OCI-LY7 (cell line): ENCODE data around the gene DGKE. TPM values are rescaled to one million over a fixed set of nuclear protein-coding genes. Genes with fewer than 3 reads are reported as not detected.
A peak's percentile ranks its signal among the peaks of the same experiment; 100 is the strongest.

Experiments used
- BruUV-seq: library from RNA; stranded (reverse); fragments of 400-500 nt; replicated peaks from 2 replicates; lab custom pipeline; 2021; lab: Mats Ljungman, UMichigan
- CTCF ChIA-PET: fragments of 300-600 bp; sonication (Branson Sonifier 250); formaldehyde crosslinking; loops from one replicate; lab custom pipeline; 2022; ENCODE audit warnings: antibody characterized with exemption; ENCODE audit not compliant: unreplicated experiment; lab: Charles Lee
- POLR2A ChIA-PET: fragments of 300-600 bp; sonication (Branson Sonifier 250); formaldehyde crosslinking; loops from one replicate; lab custom pipeline; 2022; ENCODE audit warnings: antibody characterized with exemption; lab: Charles Lee
- DNase-seq: peaks from one replicate; pipeline ENCODE4 v3.0.0-alpha.2; 2015; ENCODE audit warnings: low spot score
- H2AFZ ChIP-seq: fragments of 200-600 bp; sonication (generic), shearing (Covaris generic); 2 replicates; pipeline ENCODE4 v1.6.1; 2014; ENCODE audit warnings: mild to moderate bottlenecking, antibody characterized with exemption, low read length, moderate library complexity
- H3K27ac ChIP-seq: fragments of 200-600 bp; sonication (generic); 2 replicates; pipeline ENCODE4 v1.5.1; 2014; ENCODE audit warnings: mixed run types, low read depth, mild to moderate bottlenecking, moderate library complexity, low read length, inconsistent platforms; ENCODE audit not compliant: poor library complexity, severe bottlenecking
- H3K36me3 ChIP-seq: fragments of 200-600 bp; sonication (generic); 2 replicates; pipeline ENCODE4 v1.6.1; 2014; ENCODE audit warnings: mild to moderate bottlenecking, antibody characterized with exemption, low read length, moderate library complexity, mixed read lengths; ENCODE audit not compliant: insufficient read depth
- H3K4me1 ChIP-seq: fragments of 200-600 bp; sonication (generic); 2 replicates; pipeline ENCODE4 v1.5.1; 2014; ENCODE audit warnings: mild to moderate bottlenecking, low read length; ENCODE audit not compliant: insufficient read depth, poor library complexity, severe bottlenecking
- H3K4me2 ChIP-seq: fragments of 200-600 bp; sonication (generic); 2 replicates; pipeline ENCODE4 v1.6.1; 2014; ENCODE audit warnings: mild to moderate bottlenecking, low read length
- H3K4me3 ChIP-seq: fragments of 200-600 bp; sonication (generic); 2 replicates; pipeline ENCODE4 v1.5.1; 2014; ENCODE audit warnings: mild to moderate bottlenecking, low read depth, low read length; ENCODE audit not compliant: poor library complexity, severe bottlenecking
- H3K79me2 ChIP-seq: fragments of 200-600 bp; sonication (generic); 2 replicates; pipeline ENCODE4 v1.6.1; 2016; ENCODE audit warnings: low read depth, mild to moderate bottlenecking, low read length, moderate library complexity, mixed read lengths; ENCODE audit not compliant: insufficient read depth
- H3K9me2 ChIP-seq: fragments of 200-600 bp; sonication (generic); 2 replicates; pipeline ENCODE4 v1.6.1; 2016; ENCODE audit warnings: mild to moderate bottlenecking, low read length, mixed read lengths; ENCODE audit not compliant: insufficient read depth
- H3K9me3 ChIP-seq: fragments of 200-600 bp; sonication (generic); 2 replicates; pipeline ENCODE4 v1.6.1; 2014; ENCODE audit warnings: mild to moderate bottlenecking, mixed run types, low read length, mixed read lengths
- H4K20me1 ChIP-seq: fragments of 200-600 bp; sonication (generic); 2 replicates; pipeline ENCODE4 v1.6.1; 2014; ENCODE audit warnings: mild to moderate bottlenecking, antibody characterized with exemption, low read length, moderate library complexity, mixed read lengths; ENCODE audit not compliant: insufficient read depth
- EZH2phosphoT487 ChIP-seq: fragments of 200-600 bp; sonication (generic); IDR thresholded peaks from 2 replicates; pipeline ENCODE4 v1.6.1; 2018; ENCODE audit warnings: low read depth, borderline replicate concordance, mild to moderate bottlenecking, mixed run types, antibody characterized with exemption, low read length, moderate library complexity, mixed read lengths
- intact Hi-C: fragments of 100-400 bp; cut with micrococcal nuclease; formaldehyde crosslinking; loops from one replicate; pipeline ENCODE4 v1.10.0; 2022; ENCODE audit not compliant: unreplicated experiment
- total RNA-seq, 2 experiments: library from RNA; depleted of rRNA in 1 of 2; stranded (reverse); fragments of >200 nt in 1 of 2; shearing (Covaris generic) in 1 of 2; gene quantifications; 2 replicates each; pipeline ENCODE4 v1.2.3, GENCODE V29; 2014 to 2022
- TF ChIP-seq, protein P1 (sequence below): fragments of 200-600 bp; sonication (generic); conservative IDR thresholded peaks from 2 replicates; pipeline ENCODE4 v1.5.1; 2014; ENCODE audit warnings: mild to moderate bottlenecking, antibody characterized with exemption, low read length, moderate library complexity, mixed read lengths

Gene DGKE
- total RNA-seq, 2 experiments from 2014 or later: 8.6 to 21.4 TPM

DNA sequence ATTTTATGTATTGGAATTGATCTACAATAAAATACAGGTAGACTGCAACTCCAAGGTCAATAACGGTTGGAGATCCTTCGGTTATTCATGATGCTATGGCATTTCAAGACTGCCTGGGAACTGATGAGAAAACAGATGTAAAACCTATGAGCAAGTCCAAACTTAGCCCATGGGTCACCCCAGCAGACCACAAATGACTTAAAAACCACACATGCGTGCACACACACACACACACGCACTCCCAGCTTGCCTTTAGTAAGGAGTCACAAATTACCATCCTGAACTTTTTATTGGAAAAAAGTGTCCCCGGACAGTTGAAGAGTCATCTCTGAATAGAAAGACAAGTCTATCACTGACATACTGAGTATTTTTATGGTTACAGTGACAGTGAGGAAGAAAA lies 53.2 kb downstream of the DGKE start:
- TF ChIP-seq, protein P1, sequence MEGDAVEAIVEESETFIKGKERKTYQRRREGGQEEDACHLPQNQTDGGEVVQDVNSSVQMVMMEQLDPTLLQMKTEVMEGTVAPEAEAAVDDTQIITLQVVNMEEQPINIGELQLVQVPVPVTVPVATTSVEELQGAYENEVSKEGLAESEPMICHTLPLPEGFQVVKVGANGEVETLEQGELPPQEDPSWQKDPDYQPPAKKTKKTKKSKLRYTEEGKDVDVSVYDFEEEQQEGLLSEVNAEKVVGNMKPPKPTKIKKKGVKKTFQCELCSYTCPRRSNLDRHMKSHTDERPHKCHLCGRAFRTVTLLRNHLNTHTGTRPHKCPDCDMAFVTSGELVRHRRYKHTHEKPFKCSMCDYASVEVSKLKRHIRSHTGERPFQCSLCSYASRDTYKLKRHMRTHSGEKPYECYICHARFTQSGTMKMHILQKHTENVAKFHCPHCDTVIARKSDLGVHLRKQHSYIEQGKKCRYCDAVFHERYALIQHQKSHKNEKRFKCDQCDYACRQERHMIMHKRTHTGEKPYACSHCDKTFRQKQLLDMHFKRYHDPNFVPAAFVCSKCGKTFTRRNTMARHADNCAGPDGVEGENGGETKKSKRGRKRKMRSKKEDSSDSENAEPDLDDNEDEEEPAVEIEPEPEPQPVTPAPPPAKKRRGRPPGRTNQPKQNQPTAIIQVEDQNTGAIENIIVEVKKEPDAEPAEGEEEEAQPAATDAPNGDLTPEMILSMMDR: no peak
- no peak for TF ChIP-seq EZH2phosphoT487
- Histone ChIP-seq H3K79me2 (no peaks in the 10 kb centered on the region), H2AFZ (no peak overlapping the region), H3K4me2 (no peak overlapping the region), H3K36me3 (no peaks in the 10 kb centered on the region), H3K4me3 (no peak overlapping the region), H3K9me3 (peaks cover 12% of the 10 kb centered on the region; the same call in 1 of the 2 replicates), H4K20me1 (no peaks in the 10 kb centered on the region), H3K27ac (no peak overlapping the region), H3K9me2 (no peaks in the 10 kb centered on the region), H3K4me1 (no peaks in the 10 kb centered on the region)
- intact Hi-C loops: no loop called here
- POLR2A ChIA-PET: no interaction called here
- BruUV-seq: no TSS peak
- CTCF ChIA-PET: no interaction called here
- DNase-seq: no peak

DNA sequence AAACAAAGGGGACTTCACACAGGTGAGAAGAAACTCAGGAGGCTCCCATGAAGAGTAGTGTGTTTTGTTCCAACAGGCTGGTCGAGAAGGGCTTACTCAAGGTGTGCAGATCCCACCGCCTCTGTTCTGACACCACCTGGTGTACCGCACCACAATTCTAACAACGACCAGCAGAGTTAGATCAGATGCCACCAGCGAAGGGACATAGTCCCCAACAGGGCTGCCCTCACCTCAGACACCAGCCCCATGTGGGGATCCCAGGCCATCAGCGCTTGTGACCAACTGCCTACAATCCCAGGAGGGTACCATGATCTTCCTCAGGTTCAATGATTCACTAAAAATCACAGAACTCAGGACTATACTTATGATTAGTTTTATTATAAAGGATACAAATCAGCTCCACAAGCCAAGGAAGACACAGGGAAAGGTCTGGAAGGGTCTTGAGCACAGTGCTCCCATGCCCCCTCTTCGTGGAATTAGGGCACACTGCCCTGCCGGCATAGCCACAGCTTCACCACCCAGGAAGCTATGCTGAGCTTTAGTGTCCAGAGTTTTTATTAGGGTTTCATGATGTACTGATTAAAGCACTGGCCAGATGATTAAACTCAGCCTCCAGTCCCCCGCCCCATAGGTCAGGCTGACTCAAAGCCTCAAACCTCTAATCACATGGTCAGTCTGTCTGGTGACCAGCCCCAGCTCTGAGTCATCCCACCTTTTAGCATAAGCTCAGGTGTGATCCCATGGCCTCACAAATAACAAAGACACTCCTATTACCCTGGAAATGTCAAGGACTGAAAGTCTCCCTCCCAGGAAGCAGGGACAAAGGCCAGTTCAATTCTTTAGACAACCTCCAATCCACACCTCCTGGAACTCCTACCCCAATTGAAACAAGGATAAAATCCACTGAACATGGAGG lies 53.9 kb downstream of the DGKE start:
- Histone ChIP-seq H3K9me2 (no peaks in the 10 kb centered on the region), H3K9me3 (peaks cover 12% of the 10 kb centered on the region; the same call in 1 of the 2 replicates), H3K4me3 (no peak overlapping the region), H3K27ac (no peak overlapping the region), H2AFZ (no peak overlapping the region), H3K79me2 (no peaks in the 10 kb centered on the region), H3K4me1 (no peaks in the 10 kb centered on the region), H4K20me1 (no peaks in the 10 kb centered on the region), H3K4me2 (no peak overlapping the region), H3K36me3 (no peaks in the 10 kb centered on the region)
- no peak for TF ChIP-seq EZH2phosphoT487
- TF ChIP-seq, protein P1: no peak
- ChIA-PET CTCF (no interaction called here), POLR2A (no interaction called here)
- DNase-seq: no peak
- intact Hi-C loops: no loop called here
- TSS peak; percentile 67 for BruUV-seq

DNA sequence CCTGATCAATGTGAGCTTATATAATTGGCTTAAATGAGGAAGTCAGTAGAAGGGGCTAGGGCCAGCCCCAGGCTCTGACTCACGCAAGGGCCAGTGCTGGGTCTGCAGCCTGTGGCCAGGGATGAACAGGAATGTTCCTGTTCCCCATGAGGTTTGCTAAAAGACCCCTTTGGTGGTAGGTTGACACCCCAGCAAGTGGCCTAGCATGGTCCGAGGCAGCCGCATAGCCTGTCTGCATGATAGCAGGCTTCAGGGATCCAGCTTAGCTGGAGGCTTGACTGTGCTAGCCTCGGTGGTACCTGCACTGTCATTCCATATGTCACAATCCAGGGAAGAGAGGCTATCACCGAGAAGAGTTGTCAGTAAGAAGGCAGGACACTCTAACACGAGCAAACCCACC lies 56.4 kb downstream of the DGKE start:
- Histone ChIP-seq H4K20me1 (no peaks in the 10 kb centered on the region), H3K9me2 (no peaks in the 10 kb centered on the region), H3K4me2 (no peak overlapping the region), H3K4me1 (peaks cover under 1% of the 10 kb centered on the region), H3K9me3 (peaks cover 12% of the 10 kb centered on the region; the same call in 1 of the 2 replicates), H3K79me2 (no peaks in the 10 kb centered on the region), H3K27ac (no peak overlapping the region), H2AFZ (no peak overlapping the region), H3K4me3 (no peak overlapping the region), H3K36me3 (no peaks in the 10 kb centered on the region)
- no peak for TF ChIP-seq EZH2phosphoT487
- TF ChIP-seq, protein P1: no peak
- DNase-seq: no peak
- ChIA-PET POLR2A (no interaction called here), CTCF (interaction anchor here (0.6 kb wide), 1 partner anchor 1564 kb away, joined by 3 read pairs; no protein-coding TSS in a partner anchor)
- intact Hi-C loops: no loop called here
- no TSS peak for BruUV-seq
